Activated T-cell treated with anti-CD3 and anti-CD28 coated beads for 24 hours (primary cell): ENCODE results near the gene SLC10A1.

Experiments used
- DNase-seq: peaks from one replicate; pipeline ENCODE4 v3.0.0-alpha.2; 2020; ENCODE audit warnings: low read depth

SLC10A1 gene

GRCh38 chr14:69808919-69809808, 12.1 kb upstream of the SLC10A1 start:
- DNase-seq = no peak

DNA sequence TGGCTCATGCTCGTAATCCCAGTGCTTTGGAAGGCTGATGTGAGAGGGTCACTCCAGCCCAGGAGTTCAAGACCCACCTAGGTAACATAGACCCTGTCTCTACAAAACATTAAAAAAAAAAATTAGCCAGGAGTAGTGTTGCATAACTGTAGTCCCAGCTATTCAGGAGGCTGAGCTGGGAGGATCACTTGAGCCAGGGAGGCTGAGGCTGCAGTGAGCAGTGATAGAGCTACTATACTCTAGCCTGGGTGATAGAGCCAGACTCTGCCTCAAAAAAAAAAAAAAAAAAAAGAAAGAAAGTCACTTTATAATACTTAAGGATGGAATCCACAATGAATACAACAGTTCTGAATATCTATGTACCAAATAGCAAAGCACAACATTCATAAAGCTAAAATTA, 10.2 kb upstream of the SLC10A1 start:
- no peak for DNase-seq

GRCh38 chr14:69804902-69805301, 7.9 kb upstream of the SLC10A1 start:
- no peak for DNase-seq

DNA sequence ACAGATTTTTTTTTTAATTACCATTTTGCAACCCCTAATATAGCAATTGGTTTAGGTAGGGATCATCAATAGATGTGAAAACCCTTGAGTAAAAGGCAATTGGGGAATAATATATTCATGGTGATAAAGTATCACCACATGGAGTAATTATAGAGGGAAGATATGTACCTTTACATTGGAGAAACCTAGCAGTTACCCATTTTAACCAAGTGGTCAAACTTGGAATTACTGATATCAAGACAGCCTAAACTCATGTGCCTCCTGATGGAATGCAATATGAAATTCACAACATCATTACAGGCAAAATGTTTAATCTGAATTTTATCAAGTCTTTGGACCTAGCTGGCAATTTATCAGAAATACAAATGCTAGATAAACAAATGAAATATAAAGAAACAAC, 6.7 kb upstream of the SLC10A1 start:
- no peak for DNase-seq

DNA sequence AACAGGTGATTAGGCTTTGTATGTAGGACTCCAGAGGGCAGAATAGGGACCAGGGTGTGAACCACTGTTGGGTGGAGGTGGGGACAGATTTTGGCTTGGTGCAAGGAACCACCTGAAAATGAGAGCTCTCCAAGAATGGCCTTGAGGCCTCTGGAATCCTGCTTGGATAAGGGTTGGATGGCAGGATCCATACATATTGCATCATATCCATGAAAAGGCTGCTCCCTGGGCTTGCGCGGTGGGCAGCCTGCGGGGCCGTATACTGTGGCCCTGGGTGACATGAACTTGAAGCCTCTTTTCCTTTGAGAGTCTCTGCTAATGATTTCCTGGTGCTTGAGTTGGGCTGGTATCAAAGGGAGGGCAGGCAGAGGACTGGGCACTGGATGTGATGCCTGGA, 1.3 kb upstream of the SLC10A1 start:
- DNase-seq = no peak

- DNase-seq = no peak
Observed at GRCh38 chr14:69797573-69798338, 715 bp upstream of the SLC10A1 start.

GRCh38 chr14:69795691-69796090, 1.4 kb downstream of the SLC10A1 start:
- DNase-seq = no peak

GRCh38 chr14:69794791-69795190, 2.2 kb downstream of the SLC10A1 start:
- DNase-seq = no peak

- no peak for DNase-seq
Observed at GRCh38 chr14:69792887-69793421, 4.1 kb downstream of the SLC10A1 start.

GRCh38 chr14:69789118-69789640, 7.9 kb downstream of the SLC10A1 start:
- DNase-seq = no peak

GRCh38 chr14:69786603-69787002, 10.4 kb downstream of the SLC10A1 start:
- no peak for DNase-seq

- no peak for DNase-seq
Observed at GRCh38 chr14:69784942-69785341, 12.1 kb downstream of the SLC10A1 start.

GRCh38 chr14:69780952-69781351, 16.1 kb downstream of the SLC10A1 start:
- no peak for DNase-seq

DNA sequence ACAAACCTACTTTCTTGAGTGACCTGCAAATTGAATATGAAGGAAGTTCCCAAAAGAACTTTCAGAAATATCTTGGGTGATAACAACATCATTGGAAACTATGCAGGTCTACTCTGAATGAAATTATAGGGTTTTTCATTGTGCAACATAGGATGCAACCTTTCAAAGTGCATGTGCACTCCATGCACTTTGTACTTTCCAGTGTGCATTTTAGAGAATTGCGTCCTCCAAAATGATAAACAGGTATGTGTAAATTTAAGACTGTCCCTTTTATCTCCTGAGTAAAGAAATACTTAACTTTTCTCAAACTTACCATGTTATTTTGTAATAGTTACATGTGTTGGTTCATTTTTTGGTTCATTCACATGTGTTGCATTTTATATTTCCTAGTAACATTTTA, 16.9 kb downstream of the SLC10A1 start:
- DNase-seq = no peak

DNA sequence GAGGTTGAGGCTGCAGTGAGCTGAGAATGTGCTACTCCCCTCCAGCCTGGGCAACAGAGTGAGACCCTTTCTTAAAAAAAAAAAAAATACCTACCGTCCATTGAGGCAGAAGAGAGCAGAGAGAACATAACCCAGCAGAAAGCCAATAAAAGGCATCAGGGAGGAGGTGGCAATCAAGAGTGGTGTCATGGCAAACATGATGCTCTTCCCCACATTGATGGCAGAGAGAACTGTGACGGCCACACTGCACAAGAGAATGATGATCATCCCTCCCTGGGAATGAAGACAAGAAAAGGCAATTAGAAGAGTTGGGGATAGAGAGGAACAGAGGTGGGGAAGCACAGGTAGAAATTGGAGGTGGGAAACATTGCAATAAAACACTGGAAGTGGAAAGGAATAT, 18.0 kb downstream of the SLC10A1 start:
- DNase-seq = no peak

DNA sequence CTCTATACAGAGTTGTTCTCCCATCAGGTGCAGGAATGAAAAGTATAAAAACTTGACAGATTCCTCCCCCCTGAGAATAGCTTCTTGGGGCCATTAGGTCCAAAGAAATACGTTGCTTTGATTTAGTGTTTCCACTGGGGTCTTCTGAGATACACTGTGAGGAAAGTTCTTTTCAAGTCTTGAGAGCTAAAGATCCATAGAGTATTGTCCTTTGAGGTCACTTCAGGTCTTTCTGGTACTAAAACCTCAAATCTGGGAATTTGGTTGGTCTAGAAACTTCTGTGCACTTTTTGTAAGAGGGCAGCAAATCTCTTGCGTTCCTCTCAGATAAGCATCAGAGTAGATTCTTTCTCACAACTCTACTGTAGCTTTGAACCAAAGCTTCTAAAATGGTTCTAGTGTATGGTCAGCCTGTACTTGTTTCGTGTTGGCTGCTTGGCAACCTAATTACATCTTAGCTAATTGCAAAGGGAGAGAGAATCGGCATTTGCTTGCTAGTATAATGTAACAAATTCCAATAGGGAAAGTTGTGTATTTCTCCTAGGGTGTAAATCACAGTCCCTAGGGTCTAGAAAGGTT, 20.1 kb downstream of the SLC10A1 start:
- DNase-seq = no peak

- DNase-seq = no peak
Observed at GRCh38 chr14:69775012-69775411, 22.0 kb downstream of the SLC10A1 start.

GRCh38 chr14:69773571-69774276, 23.3 kb downstream of the SLC10A1 start:
- no peak for DNase-seq

GRCh38 chr14:69772082-69773017, 24.7 kb downstream of the SLC10A1 start:
- DNase-seq = no peak

GRCh38 chr14:69771136-69771535, 25.9 kb downstream of the SLC10A1 start:
- DNase-seq = no peak

DNA sequence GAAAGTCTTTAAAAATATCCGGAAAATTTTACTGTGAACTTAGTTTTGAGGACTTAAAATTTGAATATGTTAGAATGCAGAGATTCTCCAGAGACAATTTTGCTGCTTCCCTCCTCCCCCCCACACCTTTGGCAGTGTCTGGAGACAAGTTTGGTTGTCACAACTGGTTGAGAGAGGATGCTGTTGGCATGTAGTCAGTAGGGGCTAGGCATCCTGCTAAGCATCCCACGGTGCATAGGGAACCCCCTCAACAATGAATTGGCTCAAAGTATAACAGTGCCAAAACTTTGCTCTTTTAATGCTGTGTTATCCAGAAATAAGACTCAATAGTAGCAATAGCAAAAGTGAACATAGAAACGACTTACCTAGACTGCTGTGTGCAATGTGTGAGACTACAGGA, 26.5 kb downstream of the SLC10A1 start:
- DNase-seq = no peak
